Measurements from ENCODE around the gene RPTOR. TPM values are rescaled to one million over a fixed set of nuclear protein-coding genes. Genes with fewer than 3 reads are reported as not detected.
A peak's percentile ranks its signal among the peaks of the same experiment; 100 is the strongest.

RPTOR gene
- polyA plus RNA-seq, 1 of the 3 experiments (the other 2 are of a cell fraction) = 14.9 TPM

DNA sequence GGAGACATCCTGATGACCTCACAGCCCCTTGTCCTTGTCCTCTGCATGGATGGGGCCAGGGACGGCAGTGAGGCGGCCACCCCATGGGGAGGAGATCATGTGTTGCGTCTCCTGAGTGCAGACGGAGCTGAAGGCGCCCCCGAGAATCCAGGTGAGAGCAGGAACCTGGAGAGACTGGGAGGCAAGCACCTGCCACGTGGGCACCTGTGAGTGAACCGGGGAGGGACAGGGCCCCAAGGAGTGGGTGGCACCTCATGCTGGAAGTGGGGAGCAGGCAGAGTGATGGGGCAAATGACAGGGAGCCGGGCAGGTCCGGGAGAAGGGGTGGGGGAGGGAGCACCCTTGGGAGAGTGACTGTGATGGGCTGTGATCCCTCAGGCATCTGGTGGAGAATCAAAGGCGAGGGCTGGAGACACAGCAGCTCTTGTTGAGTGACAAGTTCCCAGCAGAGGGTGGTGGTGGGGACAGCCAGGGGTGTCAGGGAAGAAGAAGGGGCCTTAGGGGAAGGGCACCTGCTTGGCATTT, 272.7 kb downstream of the RPTOR start (continued):
- no peak for TF ChIP-seq NRF1 (IDR thresholded peaks at IDR 0.05; ENCODE audit: low read depth, low read length)

GRCh38 chr17:80817861-80818260, 273.2 kb downstream of the RPTOR start:
- Histone ChIP-seq H4K20me1 (ENCODE audit: insufficient read depth) (no peaks in the 10 kb centered on the region), H3K9ac (no peak overlapping the region), H3K9me2 (no peaks in the 10 kb centered on the region), H3K79me2 (ENCODE audit: insufficient read depth) (no peaks in the 10 kb centered on the region), H3K27ac (ENCODE audit: low read depth in 2 of 2, low read length in 1 of 2) (no peak overlapping the region), H3F3A (replicated peaks; ENCODE audit: insufficient read depth) (no peaks in the 10 kb centered on the region), H3K27me3 (ENCODE audit: insufficient read depth) (no peaks in the 10 kb centered on the region), H3K9me3 (no peaks in the 10 kb centered on the region), H3K4me2 (no peak overlapping the region), H3K36me3 (replicated peaks in 1 of 2; ENCODE audit: control insufficient read depth in 1 of 2, insufficient read depth in 2 of 2, low read length in 1 of 2) (peaks cover 1 to 5% of the 10 kb centered on the region in 2 experiments), H2AFZ (ENCODE audit: low read depth) (no peak overlapping the region), H3K4me3 (ENCODE audit: low read depth in 2 of 2, low read length in 1 of 2) (no peak overlapping the region), H3K4me1 (ENCODE audit: control insufficient read depth in 1 of 2, insufficient read depth in 2 of 2, low read depth in 1 of 2, low read length in 1 of 2) (peaks cover 5 to 28% of the 10 kb centered on the region in 2 experiments; a peak in 1 of 4 replicates)
- ChIA-PET CTCF (interaction anchor here (1.3 to 2.1 kb wide), 4 partner anchors 38 to 391 kb away, joined by 3 to 6 read pairs (median 4); no protein-coding TSS in a partner anchor), POLR2A (no interaction called here)
- peak; percentile 35 for DNase-seq
- 75% methylated on average over 10 of the region's 10 CpGs for WGBS (ENCODE audit: low lambda C conversion rate)
- TF ChIP-seq MEF2A (IDR thresholded peaks at IDR 0.05; ENCODE audit: borderline replicate concordance, low read depth) = no peak
- no peak; the same call in 1 of the 2 replicates for TF ChIP-seq JUND (IDR thresholded peaks at IDR 0.05)
- no peak for TF ChIP-seq GATA2 (CRISPR knock-in tag; IDR thresholded peaks at IDR 0.05)
- TF ChIP-seq NFIC (IDR thresholded peaks at IDR 0.05; ENCODE audit: borderline replicate concordance) = 0 out of 2 replicates have a peak, but pooled peaks have one; percentile 35
- TF ChIP-seq SIN3A (IDR thresholded peaks at IDR 0.05; ENCODE audit: borderline replicate concordance, low read depth, low read length) = peak; percentile 27; the same call in 1 of the 2 replicates
- TF ChIP-seq POLR2AphosphoS5 (IDR thresholded peaks at IDR 0.05; ENCODE audit: low read depth, low read length) = peak; percentile 64; the same call in 1 of the 2 replicates
- TF ChIP-seq, protein P1, sequence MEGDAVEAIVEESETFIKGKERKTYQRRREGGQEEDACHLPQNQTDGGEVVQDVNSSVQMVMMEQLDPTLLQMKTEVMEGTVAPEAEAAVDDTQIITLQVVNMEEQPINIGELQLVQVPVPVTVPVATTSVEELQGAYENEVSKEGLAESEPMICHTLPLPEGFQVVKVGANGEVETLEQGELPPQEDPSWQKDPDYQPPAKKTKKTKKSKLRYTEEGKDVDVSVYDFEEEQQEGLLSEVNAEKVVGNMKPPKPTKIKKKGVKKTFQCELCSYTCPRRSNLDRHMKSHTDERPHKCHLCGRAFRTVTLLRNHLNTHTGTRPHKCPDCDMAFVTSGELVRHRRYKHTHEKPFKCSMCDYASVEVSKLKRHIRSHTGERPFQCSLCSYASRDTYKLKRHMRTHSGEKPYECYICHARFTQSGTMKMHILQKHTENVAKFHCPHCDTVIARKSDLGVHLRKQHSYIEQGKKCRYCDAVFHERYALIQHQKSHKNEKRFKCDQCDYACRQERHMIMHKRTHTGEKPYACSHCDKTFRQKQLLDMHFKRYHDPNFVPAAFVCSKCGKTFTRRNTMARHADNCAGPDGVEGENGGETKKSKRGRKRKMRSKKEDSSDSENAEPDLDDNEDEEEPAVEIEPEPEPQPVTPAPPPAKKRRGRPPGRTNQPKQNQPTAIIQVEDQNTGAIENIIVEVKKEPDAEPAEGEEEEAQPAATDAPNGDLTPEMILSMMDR (IDR thresholded peaks at IDR 0.05) = no peak
- TF ChIP-seq, protein P2, sequence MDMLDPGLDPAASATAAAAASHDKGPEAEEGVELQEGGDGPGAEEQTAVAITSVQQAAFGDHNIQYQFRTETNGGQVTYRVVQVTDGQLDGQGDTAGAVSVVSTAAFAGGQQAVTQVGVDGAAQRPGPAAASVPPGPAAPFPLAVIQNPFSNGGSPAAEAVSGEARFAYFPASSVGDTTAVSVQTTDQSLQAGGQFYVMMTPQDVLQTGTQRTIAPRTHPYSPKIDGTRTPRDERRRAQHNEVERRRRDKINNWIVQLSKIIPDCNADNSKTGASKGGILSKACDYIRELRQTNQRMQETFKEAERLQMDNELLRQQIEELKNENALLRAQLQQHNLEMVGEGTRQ (IDR thresholded peaks at IDR 0.05; ENCODE audit: borderline replicate concordance, low read depth, low read length) = no peak
- no peak for TF ChIP-seq RCOR1 (IDR thresholded peaks at IDR 0.05; ENCODE audit: low read length)
- peak; percentile 95 for TF ChIP-seq FOSL2 (IDR thresholded peaks at IDR 0.05; ENCODE audit: borderline replicate concordance, low read depth)
- no peak for TF ChIP-seq TAF1 (IDR thresholded peaks at IDR 0.05; ENCODE audit: borderline replicate concordance, low read depth, low read length)
- TF ChIP-seq USF1 (IDR thresholded peaks at IDR 0.05; ENCODE audit: borderline replicate concordance, low read depth) = no peak
- TF ChIP-seq FOXM1 (IDR thresholded peaks at IDR 0.05; ENCODE audit: low read depth) = no peak
- TF ChIP-seq, protein P3, sequence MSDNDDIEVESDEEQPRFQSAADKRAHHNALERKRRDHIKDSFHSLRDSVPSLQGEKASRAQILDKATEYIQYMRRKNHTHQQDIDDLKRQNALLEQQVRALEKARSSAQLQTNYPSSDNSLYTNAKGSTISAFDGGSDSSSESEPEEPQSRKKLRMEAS (IDR thresholded peaks at IDR 0.05; ENCODE audit: low read depth) = peak; percentile 55; the same call in 1 of the 2 replicates
- TF ChIP-seq YY1 (IDR thresholded peaks at IDR 0.05; ENCODE audit: low read depth) = peak; percentile 79; the same call in 1 of the 2 replicates
- no peak for TF ChIP-seq GABPA (IDR thresholded peaks at IDR 0.05; ENCODE audit: low read depth)
- TF ChIP-seq RXRA (IDR thresholded peaks at IDR 0.05; ENCODE audit: borderline replicate concordance, low read depth) = no peak
- TF ChIP-seq, protein P4, sequence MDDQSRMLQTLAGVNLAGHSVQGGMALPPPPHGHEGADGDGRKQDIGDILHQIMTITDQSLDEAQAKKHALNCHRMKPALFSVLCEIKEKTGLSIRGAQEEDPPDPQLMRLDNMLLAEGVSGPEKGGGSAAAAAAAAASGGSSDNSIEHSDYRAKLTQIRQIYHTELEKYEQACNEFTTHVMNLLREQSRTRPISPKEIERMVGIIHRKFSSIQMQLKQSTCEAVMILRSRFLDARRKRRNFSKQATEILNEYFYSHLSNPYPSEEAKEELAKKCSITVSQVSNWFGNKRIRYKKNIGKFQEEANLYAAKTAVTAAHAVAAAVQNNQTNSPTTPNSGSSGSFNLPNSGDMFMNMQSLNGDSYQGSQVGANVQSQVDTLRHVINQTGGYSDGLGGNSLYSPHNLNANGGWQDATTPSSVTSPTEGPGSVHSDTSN (IDR thresholded peaks at IDR 0.05) = peak; percentile 75
- TF ChIP-seq EP300 (IDR thresholded peaks at IDR 0.05; ENCODE audit: borderline replicate concordance in 1 of 2, low read depth in 1 of 2, low read length in 1 of 2) = no peak; a peak in 1 of 4 replicates
- TF ChIP-seq, protein P5, sequence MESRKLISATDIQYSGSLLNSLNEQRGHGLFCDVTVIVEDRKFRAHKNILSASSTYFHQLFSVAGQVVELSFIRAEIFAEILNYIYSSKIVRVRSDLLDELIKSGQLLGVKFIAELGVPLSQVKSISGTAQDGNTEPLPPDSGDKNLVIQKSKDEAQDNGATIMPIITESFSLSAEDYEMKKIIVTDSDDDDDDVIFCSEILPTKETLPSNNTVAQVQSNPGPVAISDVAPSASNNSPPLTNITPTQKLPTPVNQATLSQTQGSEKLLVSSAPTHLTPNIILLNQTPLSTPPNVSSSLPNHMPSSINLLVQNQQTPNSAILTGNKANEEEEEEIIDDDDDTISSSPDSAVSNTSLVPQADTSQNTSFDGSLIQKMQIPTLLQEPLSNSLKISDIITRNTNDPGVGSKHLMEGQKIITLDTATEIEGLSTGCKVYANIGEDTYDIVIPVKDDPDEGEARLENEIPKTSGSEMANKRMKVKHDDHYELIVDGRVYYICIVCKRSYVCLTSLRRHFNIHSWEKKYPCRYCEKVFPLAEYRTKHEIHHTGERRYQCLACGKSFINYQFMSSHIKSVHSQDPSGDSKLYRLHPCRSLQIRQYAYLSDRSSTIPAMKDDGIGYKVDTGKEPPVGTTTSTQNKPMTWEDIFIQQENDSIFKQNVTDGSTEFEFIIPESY (IDR thresholded peaks at IDR 0.05; ENCODE audit: borderline replicate concordance, low read depth) = no peak
- peak; percentile 97 for TF ChIP-seq TCF12 (IDR thresholded peaks at IDR 0.05)
